DOHH2 (cell line): ENCODE data around the gene EXOC3L2.

Experiments used
- H3F3A ChIP-seq: fragments of 200-600 bp; sonication (generic), shearing (Covaris generic); 2 replicates; pipeline ENCODE4 v1.6.0; 2016; ENCODE audit warnings: antibody characterized with exemption, mild to moderate bottlenecking; ENCODE audit not compliant: control insufficient read depth, insufficient read depth
- H3K27ac ChIP-seq: fragments of 200-600 bp; sonication (generic); 2 replicates; pipeline ENCODE4 v1.5.1; 2014; ENCODE audit warnings: low read depth, mild to moderate bottlenecking, low read length, moderate library complexity
- H3K27me3 ChIP-seq: fragments of 200-600 bp; sonication (generic); 2 replicates; pipeline ENCODE4 v1.6.1; 2014; ENCODE audit warnings: mild to moderate bottlenecking, low read length, mixed read lengths; ENCODE audit not compliant: control insufficient read depth
- H3K36me3 ChIP-seq: fragments of 200-600 bp; sonication (generic); 2 replicates; pipeline ENCODE4 v1.6.1; 2014; ENCODE audit warnings: mild to moderate bottlenecking, low read length, moderate library complexity, mixed read lengths; ENCODE audit not compliant: control insufficient read depth
- H3K4me1 ChIP-seq: fragments of 200-600 bp; sonication (generic); 2 replicates; pipeline ENCODE4 v1.6.1; 2014; ENCODE audit warnings: mild to moderate bottlenecking, low read length, mixed read lengths; ENCODE audit not compliant: control insufficient read depth
- H3K4me2 ChIP-seq: fragments of 200-600 bp; sonication (generic); 2 replicates; pipeline ENCODE4 v1.6.0; 2014; ENCODE audit warnings: mild to moderate bottlenecking, low read length, moderate library complexity
- H3K4me3 ChIP-seq: fragments of 200-600 bp; sonication (generic); 2 replicates; pipeline ENCODE4 v1.5.1; 2014; ENCODE audit warnings: mild to moderate bottlenecking, low read length, mixed read lengths
- H3K79me2 ChIP-seq: fragments of 200-600 bp; sonication (generic); 2 replicates; pipeline ENCODE4 v1.6.1; 2014; ENCODE audit warnings: mild to moderate bottlenecking, low read length, mixed read lengths; ENCODE audit not compliant: control insufficient read depth
- H3K9me2 ChIP-seq: fragments of 200-600 bp; sonication (generic); replicated peaks from 2 replicates; pipeline ENCODE4 v1.6.1; 2014; ENCODE audit warnings: mild to moderate bottlenecking, low read length, mixed read lengths; ENCODE audit not compliant: control insufficient read depth
- H3K9me3 ChIP-seq: fragments of 200-600 bp; sonication (generic); 2 replicates; pipeline ENCODE4 v1.6.1; 2014; ENCODE audit warnings: antibody characterized with exemption, low read length, mixed read lengths; ENCODE audit not compliant: control insufficient read depth, insufficient read depth
- H4K20me1 ChIP-seq: fragments of 200-600 bp; sonication (generic); 2 replicates; pipeline ENCODE4 v1.6.0; 2014; ENCODE audit warnings: low read depth, mild to moderate bottlenecking, antibody characterized with exemption, low read length, moderate library complexity; ENCODE audit not compliant: control insufficient read depth, insufficient read depth
- CTCF ChIP-seq: fragments of 200-600 bp; sonication (generic); IDR thresholded peaks from one replicate; pipeline ENCODE4 v1.5.1; 2014; ENCODE audit warnings: antibody characterized with exemption, mild to moderate bottlenecking, low read depth, low read length; ENCODE audit not compliant: poor library complexity, severe bottlenecking
- EZH2phosphoT487 ChIP-seq: fragments of 200-600 bp; sonication (generic); IDR thresholded peaks from 2 replicates; pipeline ENCODE4 v1.6.1; 2017; ENCODE audit warnings: borderline replicate concordance, mild to moderate bottlenecking, antibody characterized with exemption, low read length, moderate library complexity, mixed read lengths

Gene EXOC3L2

GRCh38 chr19:45218426-45218825, 26.8 kb downstream of the EXOC3L2 start:
- TF ChIP-seq EZH2phosphoT487 (no peak), CTCF (no peak)
- Histone ChIP-seq H3F3A (0 out of 2 replicates have a peak, but pooled peaks cover 2% of the 10 kb centered on the region), H4K20me1 (no peaks in the 10 kb centered on the region), H3K4me1 (no peaks in the 10 kb centered on the region), H3K9me3 (no peaks in the 10 kb centered on the region), H3K36me3 (no peaks in the 10 kb centered on the region), H3K4me3 (no peak overlapping the region), H3K27me3 (peaks cover 26% of the 10 kb centered on the region), H3K4me2 (no peak overlapping the region), H3K79me2 (no peaks in the 10 kb centered on the region), H3K9me2 (no peaks in the 10 kb centered on the region), H3K27ac (no peak overlapping the region)

GRCh38 chr19:45217957-45218334, 27.3 kb downstream of the EXOC3L2 start:
- H3K27ac ChIP-seq: no peak overlapping the region
- H3K79me2 ChIP-seq: no peaks in the 10 kb centered on the region
- peaks cover 26% of the 10 kb centered on the region for H3K27me3 ChIP-seq
- H4K20me1 ChIP-seq: no peaks in the 10 kb centered on the region
- 0 out of 2 replicates have a peak, but pooled peaks cover 2% of the 10 kb centered on the region for H3F3A ChIP-seq
- H3K36me3 ChIP-seq: no peaks in the 10 kb centered on the region
- no peaks in the 10 kb centered on the region for H3K9me2 ChIP-seq
- no peak overlapping the region for H3K4me3 ChIP-seq
- no peaks in the 10 kb centered on the region for H3K4me1 ChIP-seq
- no peak for TF ChIP-seq CTCF
- TF ChIP-seq EZH2phosphoT487: no peak
- no peaks in the 10 kb centered on the region for H3K9me3 ChIP-seq
- H3K4me2 ChIP-seq: no peak overlapping the region

- H3K4me2 ChIP-seq: no peak overlapping the region
- H3K36me3 ChIP-seq: no peaks in the 10 kb centered on the region
- TF ChIP-seq EZH2phosphoT487 (no peak), CTCF (no peak)
- H3K4me1 ChIP-seq: no peaks in the 10 kb centered on the region
- H3K27me3 ChIP-seq: peaks cover 22% of the 10 kb centered on the region
- no peak overlapping the region for H3K4me3 ChIP-seq
- no peak overlapping the region for H3K27ac ChIP-seq
- no peaks in the 10 kb centered on the region for H3K9me3 ChIP-seq
- H3K9me2 ChIP-seq: no peaks in the 10 kb centered on the region
- 0 out of 2 replicates have a peak, but pooled peaks cover 2% of the 10 kb centered on the region for H3F3A ChIP-seq
- H4K20me1 ChIP-seq: no peaks in the 10 kb centered on the region
- no peaks in the 10 kb centered on the region for H3K79me2 ChIP-seq
Measured at GRCh38 chr19:45217193-45217956, 27.8 kb downstream of the EXOC3L2 start.
